OCI-LY3 (cell line): ENCODE results near the gene ATXN7L3.

Source experiments
- EZH2phosphoT487 ChIP-seq: fragments of 200-600 bp; shearing (Covaris generic); IDR thresholded peaks from 2 replicates; pipeline ENCODE4 v1.6.1; 2018; ENCODE audit warnings: antibody characterized with exemption, mixed run types, low read depth
- TF ChIP-seq, protein P1 (sequence below): fragments of 200-600, 300-600 bp; sonication (generic); IDR thresholded peaks from 2 replicates; pipeline ENCODE4 v1.5.1; 2014; ENCODE audit warnings: antibody characterized with exemption, low read length, low read depth

DNA sequence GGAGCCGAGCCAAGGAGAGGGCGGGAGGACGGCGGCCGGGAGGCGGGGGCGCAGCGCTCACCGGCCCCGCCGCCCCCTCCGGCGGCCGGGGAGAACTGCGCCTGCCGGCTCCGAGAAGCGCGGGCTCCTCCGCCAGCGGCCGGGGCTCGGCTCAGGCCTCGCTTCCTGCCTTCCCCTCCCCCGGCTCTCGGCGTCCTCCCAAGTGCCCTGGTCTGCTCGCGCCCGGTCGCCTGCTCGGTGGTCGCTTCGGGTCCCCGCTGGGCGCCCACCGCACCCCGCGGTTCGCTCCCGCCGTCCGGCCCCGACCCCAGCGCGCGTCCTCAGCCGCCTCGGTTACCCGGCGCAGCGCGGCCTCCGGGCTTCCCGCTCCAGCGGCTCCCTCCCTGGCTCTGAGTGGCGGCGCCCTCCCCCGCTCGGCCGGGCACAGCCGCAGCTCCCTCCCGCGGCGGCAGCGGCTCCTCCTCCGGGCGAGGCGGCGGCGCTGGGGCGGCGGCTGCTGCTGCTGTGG, 19.5 kb upstream of the ATXN7L3 start:
- TF ChIP-seq, protein P1, sequence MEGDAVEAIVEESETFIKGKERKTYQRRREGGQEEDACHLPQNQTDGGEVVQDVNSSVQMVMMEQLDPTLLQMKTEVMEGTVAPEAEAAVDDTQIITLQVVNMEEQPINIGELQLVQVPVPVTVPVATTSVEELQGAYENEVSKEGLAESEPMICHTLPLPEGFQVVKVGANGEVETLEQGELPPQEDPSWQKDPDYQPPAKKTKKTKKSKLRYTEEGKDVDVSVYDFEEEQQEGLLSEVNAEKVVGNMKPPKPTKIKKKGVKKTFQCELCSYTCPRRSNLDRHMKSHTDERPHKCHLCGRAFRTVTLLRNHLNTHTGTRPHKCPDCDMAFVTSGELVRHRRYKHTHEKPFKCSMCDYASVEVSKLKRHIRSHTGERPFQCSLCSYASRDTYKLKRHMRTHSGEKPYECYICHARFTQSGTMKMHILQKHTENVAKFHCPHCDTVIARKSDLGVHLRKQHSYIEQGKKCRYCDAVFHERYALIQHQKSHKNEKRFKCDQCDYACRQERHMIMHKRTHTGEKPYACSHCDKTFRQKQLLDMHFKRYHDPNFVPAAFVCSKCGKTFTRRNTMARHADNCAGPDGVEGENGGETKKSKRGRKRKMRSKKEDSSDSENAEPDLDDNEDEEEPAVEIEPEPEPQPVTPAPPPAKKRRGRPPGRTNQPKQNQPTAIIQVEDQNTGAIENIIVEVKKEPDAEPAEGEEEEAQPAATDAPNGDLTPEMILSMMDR: 0 out of 2 replicates have a peak, but pooled peaks have one; percentile 8
- TF ChIP-seq EZH2phosphoT487: no peak
